ENCODE measurements around the gene STK32C.

DNA sequence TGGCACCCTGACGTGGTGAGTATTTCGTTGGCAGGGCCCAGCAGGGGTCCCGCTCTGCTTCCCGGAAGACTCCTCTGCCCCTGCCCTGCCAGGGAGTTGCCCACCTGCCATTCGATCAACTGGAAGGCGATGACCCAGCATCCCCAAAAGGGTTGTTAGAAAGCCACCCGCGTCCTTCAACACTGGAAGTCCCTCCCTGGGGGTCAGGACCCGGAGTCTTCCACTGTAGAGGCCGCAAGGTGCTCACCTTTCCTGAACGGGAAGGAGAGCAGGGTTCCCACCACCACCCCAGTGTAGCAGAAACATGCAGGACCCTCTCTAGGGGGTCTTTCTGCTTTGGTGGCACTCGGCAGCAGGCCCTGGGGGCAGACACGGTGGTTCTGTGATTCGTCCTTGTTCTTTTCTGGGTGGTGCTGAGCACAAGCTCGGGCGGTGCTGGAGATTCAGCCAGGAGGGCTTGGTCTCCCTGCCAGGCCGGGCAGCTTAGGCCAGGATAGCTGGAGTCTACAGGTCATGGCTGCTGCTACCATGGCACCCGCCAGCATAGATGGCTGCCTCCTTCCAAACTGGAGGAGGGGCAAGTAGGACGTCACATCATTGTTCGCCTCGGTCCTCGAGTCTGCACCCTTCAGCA, 140.6 kb downstream of the STK32C start:
- TF ChIP-seq, protein P1, sequence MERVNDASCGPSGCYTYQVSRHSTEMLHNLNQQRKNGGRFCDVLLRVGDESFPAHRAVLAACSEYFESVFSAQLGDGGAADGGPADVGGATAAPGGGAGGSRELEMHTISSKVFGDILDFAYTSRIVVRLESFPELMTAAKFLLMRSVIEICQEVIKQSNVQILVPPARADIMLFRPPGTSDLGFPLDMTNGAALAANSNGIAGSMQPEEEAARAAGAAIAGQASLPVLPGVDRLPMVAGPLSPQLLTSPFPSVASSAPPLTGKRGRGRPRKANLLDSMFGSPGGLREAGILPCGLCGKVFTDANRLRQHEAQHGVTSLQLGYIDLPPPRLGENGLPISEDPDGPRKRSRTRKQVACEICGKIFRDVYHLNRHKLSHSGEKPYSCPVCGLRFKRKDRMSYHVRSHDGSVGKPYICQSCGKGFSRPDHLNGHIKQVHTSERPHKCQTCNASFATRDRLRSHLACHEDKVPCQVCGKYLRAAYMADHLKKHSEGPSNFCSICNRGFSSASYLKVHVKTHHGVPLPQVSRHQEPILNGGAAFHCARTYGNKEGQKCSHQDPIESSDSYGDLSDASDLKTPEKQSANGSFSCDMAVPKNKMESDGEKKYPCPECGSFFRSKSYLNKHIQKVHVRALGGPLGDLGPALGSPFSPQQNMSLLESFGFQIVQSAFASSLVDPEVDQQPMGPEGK (CRISPR knock-in tag; IDR thresholded peaks at IDR 0.05; ENCODE audit: borderline replicate concordance) = no peak
- TF ChIP-seq, protein P2, sequence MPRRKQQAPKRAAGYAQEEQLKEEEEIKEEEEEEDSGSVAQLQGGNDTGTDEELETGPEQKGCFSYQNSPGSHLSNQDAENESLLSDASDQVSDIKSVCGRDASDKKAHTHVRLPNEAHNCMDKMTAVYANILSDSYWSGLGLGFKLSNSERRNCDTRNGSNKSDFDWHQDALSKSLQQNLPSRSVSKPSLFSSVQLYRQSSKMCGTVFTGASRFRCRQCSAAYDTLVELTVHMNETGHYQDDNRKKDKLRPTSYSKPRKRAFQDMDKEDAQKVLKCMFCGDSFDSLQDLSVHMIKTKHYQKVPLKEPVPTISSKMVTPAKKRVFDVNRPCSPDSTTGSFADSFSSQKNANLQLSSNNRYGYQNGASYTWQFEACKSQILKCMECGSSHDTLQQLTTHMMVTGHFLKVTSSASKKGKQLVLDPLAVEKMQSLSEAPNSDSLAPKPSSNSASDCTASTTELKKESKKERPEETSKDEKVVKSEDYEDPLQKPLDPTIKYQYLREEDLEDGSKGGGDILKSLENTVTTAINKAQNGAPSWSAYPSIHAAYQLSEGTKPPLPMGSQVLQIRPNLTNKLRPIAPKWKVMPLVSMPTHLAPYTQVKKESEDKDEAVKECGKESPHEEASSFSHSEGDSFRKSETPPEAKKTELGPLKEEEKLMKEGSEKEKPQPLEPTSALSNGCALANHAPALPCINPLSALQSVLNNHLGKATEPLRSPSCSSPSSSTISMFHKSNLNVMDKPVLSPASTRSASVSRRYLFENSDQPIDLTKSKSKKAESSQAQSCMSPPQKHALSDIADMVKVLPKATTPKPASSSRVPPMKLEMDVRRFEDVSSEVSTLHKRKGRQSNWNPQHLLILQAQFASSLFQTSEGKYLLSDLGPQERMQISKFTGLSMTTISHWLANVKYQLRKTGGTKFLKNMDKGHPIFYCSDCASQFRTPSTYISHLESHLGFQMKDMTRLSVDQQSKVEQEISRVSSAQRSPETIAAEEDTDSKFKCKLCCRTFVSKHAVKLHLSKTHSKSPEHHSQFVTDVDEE (CRISPR knock-in tag; IDR thresholded peaks at IDR 0.05) = no peak
- TF ChIP-seq ISL1 (CRISPR knock-in tag; IDR thresholded peaks at IDR 0.05) (no peak), ZNF70 (CRISPR knock-in tag; IDR thresholded peaks at IDR 0.05) (no peak), RARB (CRISPR knock-in tag; IDR thresholded peaks at IDR 0.05) (no peak), TOX (CRISPR knock-in tag; IDR thresholded peaks at IDR 0.05; ENCODE audit: borderline replicate concordance) (no peak)
- TF ChIP-seq, protein P3, sequence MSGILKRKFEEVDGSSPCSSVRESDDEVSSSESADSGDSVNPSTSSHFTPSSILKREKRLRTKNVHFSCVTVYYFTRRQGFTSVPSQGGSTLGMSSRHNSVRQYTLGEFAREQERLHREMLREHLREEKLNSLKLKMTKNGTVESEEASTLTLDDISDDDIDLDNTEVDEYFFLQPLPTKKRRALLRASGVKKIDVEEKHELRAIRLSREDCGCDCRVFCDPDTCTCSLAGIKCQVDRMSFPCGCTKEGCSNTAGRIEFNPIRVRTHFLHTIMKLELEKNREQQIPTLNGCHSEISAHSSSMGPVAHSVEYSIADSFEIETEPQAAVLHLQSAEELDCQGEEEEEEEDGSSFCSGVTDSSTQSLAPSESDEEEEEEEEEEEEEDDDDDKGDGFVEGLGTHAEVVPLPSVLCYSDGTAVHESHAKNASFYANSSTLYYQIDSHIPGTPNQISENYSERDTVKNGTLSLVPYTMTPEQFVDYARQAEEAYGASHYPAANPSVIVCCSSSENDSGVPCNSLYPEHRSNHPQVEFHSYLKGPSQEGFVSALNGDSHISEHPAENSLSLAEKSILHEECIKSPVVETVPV (CRISPR knock-in tag; IDR thresholded peaks at IDR 0.05) = no peak

Measured in SK-N-SH treated with all-trans-retinoic acid at 6 μM for 48 hours (cell line).